HCEC 1CT (cell line): ENCODE data around the gene MRPL28.
A peak's percentile ranks its signal among the peaks of the same experiment; 100 is the strongest.
"Not testable (repeated sequence)": the region's sequence is repeated elsewhere in the genome, so short reads cannot be mapped to it uniquely, and the experiment has no call there.

Experiments
- DNase-seq: peaks from one replicate; pipeline ENCODE4 v3.0.0-alpha.2; 2017

The MRPL28 gene

DNA sequence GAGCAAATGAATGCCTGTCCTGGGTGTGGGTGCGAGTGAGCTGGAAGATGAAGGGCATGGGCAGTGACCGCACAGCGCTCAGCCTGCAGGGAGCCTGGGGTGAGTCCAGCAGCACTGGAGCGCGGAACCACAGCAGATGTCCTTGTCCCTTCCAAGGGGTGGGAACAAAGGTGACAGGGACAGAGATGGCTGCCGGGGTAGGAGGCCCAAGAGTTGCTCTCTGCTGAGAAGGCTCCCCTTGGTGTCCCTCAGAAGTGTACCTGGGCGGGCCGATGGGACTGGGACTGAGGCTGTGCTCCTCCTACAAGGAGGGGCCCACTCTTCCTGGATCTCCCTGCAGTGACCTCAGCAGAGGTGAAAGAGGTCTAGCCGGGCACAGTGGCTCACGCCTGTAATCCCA, 19.0 kb upstream of the MRPL28 start:
- no peak for DNase-seq

DNA sequence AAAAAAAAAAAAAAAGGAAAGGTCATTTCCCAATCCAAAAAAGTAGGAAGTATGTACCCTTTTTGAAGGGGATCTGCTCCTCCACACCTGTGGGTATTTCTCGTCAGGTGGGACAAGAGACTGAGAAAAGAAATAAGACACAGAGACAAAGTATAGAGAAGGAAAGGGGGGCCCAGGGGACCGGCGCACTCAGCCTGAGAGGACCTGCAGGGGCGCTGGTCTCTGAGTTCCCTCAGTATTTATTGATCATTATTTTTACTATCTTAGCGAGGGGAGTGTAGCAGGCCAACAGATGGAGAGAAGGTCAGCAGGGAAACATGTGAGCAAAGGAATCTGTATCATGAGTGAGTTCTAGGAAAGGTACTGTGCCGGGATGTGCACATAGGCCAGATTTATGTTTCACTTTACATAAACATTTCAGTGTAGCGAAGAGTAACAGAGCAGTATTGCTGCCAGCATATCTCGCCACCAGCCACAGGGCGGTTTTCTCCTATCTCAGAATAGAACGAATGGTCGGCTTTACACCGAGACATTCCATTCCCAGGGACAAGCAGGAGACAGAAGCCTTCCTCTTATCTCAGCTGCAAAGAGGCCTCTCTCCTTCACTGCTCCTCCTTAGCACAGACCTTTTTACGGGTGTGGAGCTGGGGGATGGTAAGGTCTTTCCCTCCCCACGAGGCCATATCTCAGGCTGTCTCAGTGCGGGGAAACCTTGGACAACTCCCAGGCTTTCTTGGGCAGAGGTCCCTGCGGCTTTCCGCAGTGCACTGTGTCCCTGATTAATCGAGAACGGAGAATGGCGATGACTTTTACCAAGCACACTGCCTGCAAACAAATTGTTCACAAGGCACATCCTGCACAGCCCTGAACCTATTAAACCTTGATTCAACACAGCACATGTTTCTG, 17.7 kb upstream of the MRPL28 start:
- not testable (repeated sequence) for DNase-seq

DNA sequence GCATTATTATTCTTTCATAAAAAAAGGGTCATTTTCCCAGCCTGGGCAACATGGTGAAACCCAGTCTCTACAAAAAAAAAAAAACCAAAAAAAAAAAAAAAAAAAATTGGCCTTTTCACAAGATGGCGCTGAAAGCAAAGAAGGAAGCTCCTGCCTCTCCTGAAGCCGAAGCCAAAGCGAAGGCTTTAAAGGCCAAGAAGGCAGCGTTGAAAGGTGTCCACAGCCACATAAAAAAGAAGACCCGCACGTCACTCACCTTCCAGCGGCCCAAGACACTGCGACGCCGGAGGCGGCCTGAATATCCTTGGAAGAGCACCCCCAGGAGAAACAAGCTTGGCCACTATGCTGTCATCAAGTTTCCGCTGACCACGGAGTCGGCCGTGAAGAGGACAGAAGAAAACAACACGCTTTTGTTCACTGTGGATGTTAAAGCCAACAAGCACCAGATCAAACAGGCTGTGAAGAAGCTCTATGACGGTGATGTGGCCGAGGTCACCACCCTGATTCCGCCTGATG, 16.4 kb upstream of the MRPL28 start:
- DNase-seq: no peak

DNA sequence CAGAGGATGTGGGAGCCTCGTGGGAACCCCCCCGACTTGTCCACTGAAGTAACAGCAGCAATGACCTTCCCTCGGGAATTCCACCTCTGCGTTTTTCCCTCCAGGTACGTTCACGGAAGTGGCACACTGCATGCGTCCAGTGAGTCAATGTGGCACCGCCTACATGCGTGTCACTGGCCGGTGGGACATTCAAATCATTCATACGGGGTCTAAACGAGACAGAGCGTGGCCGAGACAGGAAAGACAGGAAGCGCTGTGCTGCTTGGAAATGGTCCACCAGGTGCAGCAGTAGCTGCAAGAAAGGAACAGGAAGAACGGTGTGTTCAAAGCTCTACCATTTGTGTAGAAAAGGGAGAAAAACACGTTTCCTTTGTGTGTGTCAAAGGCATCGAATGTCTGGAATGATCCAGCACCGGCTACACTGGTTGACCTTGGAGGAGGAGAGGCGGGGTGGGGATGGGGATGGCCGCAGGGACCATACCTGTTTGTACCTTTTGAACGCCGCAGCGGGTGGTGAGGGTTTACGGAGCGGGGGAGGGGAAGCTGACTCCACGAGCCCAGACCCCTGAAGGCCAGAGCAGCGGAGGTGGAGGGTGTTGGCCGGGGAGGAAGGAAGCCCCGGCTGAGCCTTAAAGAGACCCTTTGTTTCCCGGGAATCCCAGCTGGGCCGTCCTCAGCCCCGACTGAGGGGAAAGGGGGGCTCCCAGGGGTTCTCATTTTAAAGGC, 13.2 kb upstream of the MRPL28 start:
- no peak for DNase-seq

DNA sequence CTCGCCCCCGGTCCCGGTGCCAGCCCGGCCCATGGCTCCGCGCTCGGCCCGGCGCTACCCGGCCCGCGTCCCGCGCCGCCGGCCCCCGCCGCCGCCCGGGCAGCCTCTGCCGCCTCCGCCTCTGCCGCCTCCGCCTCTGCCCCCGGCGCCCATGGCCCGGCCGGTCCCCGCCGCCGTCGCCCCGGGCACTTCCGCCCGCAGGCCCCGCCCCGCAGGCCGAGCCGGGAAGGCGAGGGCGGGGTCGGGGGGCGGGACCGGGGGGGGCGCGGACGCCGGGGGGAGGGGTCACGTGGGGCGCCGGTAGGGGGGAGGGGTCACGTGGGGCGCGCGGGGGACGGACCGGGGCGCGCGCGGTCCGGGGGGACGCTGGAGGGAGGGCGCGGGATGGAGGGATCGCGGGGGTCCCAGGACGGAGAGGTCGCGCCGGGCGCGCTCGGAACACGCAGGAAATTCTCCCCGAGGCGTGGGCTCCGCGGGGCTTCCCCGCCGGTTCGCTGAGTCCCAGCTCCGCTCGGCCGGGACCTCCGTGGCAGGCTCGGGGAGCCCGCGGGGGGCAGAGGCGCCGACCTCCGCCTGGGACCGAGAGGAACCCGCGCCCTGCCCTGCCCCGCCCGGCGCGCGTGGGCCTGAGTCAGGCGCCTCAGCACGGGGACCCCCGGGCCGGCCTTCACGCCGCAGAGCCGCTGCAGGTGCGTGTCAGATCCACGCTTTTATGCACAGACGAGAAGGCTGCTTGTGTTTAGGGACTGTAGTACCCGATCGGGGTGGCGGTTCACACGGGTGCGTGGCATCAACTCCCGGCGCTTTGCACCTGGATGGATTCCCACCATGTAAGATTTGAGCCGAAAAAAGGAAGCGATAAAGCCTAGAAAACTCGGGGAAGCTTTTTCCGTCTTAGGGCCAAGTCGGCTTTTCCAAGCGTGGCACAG, 11.7 kb upstream of the MRPL28 start, which contains the start of gene PGAP6:
TSS of gene PGAP6 (minus strand) at position 190 of the 929 bp plus-strand sequence. CDS start at position 33, 157 bp downstream.
- peak; percentile 59 for DNase-seq

DNA sequence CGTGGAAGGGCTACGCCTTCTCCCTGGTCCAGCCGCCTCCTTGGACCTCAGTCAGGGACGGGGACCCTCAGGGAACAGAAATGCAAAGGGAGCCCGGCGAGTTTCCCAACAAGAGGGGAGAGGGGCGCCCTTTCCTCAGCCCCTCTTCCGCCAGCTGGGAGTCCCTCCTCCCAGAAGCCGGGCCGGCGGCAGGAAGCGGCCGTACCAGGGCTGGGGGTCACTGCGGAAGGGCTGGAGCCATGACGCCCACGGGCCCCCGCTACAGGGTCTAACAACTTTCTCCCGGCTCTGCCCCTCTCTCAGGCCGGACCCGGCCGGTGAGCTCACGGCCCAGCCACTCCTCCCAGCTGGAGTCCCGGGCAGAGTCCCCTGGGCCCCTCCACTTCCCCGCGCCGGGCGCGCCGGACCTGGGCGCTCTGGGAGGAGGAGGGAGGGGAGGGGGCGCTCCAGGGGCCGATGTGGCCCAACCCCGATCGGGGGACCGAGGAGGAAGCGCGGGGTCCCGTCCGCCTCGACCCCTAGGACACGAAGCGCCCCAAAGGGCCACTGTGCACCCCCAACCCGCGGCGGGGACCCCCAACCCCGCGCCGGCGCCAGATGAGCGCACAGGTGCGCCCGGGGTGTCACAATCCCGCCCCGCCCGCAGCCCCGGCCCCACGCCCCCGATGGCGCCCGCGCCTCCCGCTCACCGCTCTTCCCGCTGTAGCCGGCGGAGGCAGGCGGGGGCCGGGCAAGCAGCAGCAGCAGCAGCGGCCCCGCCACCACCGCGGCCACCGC, 10.9 kb upstream of the MRPL28 start:
- DNase-seq: peak; percentile 18

DNA sequence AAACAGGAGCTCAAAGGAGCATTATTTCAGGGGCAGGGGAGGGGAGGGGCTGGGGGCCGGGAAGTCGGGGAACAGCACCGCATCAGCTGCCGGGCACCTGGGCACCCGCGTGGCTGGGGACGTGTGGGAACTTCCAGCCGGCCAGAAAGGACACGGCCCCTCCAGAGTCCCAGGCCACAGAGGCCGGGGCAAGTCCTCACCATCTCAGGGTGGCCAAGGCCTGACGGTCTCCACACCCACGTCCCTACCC, 10.3 kb upstream of the MRPL28 start:
- DNase-seq: no peak

DNA sequence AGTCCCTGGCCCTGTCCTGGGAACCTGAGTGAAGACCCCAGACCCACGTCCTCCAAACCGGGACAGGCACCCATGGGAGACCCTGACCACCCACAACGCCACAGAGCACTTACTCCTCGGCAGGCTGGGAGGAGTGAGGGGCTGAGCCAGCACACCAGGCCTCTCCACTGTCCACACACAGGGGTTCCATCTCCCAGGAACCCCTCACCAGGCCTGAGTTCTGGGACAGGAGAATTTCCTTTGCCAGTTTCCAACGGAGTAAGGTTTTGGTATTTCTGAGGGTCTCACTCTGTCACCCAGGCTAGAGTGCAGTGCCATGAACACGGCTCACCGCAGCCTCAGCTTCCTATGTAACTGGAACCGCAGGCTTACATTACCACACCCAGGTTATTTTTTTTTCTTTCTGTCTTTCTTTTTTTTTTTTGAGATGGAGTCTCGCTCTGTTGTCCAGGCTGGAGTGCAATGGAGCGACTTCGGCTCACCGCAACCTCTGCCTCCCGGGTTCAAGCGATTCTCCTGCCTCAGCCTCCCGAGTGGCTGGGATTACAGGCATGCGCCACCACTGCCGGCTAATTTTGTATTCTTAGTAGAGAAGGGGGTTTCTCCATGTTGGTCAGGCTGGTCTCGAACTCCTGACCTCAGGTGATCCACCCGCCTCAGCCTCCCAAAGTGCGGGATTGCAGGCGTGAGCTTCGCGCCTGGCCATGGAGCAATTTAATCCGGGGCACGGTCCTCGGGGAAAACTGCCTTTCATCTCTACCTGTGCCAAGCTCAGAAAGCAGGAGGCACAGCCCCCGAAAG, 9.8 kb upstream of the MRPL28 start:
- no peak for DNase-seq

DNA sequence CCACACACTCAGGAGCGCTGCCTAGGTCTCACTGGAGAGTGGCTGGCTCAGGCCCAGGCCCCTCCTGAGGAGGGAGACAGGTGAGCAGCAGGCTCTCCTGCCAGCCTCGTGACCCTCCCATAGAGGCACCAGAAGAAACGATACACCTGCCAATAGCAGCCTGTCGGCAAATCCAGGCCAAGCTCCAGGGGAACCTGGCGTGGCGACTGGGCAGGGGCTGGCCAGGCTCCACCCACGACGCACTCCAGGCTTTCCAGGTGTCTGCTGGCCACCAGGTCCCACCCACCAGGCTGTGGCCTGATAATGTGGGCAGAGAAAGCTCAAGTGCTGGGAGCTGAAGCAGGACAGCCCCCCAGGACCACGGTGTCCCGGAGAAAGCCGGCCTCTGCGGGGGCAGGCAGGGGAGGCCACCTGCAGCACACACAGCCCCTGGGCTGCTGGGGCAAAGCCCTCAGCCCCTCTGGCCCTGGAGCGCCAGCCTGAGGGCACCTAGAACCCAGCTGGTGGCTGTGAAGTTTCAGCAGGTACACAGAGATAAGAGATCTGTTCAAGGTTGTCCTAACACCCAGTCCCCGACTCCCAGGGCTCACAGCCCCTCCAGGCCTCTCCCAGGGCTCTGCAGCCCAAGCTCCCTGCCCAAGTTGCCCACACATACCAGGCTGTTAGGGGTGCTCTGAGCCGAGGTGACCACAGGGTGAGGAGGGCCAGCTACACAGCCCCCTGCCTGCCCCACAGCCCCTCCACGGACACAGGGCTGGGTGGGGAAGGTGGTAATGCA, 9.0 kb upstream of the MRPL28 start:
- DNase-seq: no peak

DNA sequence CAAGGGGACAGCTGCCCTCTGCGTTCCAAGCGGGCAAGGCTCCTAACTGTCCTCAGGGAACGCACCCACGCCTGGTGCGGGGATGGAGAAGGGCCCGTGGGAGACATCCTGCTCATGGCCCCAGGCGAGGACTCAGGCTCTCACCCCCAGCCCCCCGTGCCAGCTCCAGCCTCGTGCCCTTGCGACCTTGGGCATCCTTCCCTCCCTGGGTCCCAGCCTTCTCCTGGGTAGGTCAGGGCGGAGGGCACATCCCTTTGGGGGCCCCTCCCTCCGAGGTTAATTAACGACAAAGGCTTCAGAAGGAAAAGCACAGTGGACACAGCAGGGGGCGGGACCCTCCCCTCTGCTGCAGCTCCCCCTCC, 8.5 kb upstream of the MRPL28 start:
- DNase-seq: no peak

DNA sequence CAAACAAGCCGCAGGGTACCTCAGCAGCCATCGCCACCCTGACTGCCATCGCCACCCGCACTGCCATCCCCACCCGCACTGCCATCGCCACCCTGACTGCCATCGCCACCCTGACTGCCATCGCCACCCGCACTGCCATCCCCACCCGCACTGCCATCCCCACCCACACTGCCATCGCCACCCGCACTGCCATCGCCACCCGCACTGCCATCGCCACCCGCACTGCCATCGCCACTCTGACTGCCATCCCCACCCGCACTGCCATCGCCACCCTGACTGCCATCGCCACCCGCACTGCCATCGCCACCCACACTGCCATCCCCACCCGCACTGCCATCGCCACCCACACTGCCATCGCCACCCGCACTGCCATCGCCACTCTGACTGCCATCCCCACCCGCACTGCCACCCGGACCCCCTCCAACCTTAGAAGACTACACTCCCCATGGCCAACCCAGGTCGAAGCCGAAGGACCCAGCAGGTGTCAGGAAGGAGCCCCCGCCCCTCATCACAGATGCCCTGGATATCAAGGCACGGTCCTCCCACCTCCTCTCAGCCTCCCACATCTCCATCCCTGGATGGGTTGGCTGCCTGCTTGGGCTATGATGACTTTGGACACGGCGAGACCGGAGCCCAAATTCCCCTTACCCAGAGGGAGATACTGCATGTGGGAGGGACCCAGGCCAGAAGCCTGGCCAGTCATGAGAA, 7.9 kb upstream of the MRPL28 start:
- DNase-seq: not testable (repeated sequence)

DNA sequence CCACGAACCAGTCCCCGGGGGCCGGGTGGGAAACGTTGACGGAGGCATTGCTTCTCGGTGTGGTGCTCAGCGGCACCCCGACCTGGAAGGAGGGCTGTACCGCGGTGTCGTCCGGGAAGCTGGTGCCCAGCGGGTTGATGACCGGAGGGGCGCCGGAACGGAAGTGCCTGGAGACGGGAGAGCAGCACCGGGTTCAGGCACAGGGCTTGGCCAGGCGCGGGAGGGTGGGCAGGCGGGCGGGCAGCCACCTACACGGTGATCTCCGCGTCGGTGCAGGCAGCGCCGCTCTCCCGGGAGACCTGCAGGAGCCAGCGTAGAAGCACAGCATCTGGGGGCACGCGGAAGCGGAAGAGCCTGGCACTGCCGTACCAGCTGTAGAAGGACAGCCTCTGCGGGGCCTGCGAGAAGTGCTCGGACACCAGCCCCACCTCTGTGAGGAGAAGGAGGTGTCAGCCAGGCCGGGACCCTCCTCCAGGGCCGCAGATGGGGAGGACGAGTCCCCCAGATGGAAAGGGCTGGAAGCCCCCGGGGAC, 7.1 kb upstream of the MRPL28 start:
- DNase-seq: no peak

DNA sequence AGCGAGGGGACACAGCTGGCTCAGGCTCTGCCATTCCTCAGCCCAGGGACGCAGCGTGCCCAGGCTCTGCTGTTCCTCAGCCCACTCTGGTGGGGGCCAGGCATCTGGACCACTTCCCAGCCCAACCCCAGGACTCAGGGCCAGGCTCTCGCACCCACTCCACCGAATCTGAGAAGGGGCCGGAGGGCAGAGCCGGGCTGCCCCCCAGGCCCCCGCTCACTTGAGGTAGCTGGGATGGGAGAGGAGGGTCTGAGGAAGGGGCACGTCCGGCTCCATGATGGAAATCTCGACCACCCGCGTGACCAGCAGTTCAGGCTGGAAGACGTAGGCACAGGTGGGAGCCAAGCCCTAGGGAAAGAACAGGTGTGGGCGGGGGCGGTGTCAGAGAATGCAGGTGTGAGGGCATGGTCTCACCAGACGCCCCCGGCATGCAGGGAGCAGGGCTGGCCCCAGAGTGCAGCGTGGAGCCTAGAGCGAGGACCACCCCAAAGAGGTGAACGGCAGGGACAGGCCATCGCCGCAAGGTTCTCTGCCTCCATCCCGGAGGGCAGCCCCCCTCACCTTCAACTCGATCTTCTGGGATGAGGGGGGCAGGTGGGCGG, 6.6 kb upstream of the MRPL28 start:
- no peak for DNase-seq

DNA sequence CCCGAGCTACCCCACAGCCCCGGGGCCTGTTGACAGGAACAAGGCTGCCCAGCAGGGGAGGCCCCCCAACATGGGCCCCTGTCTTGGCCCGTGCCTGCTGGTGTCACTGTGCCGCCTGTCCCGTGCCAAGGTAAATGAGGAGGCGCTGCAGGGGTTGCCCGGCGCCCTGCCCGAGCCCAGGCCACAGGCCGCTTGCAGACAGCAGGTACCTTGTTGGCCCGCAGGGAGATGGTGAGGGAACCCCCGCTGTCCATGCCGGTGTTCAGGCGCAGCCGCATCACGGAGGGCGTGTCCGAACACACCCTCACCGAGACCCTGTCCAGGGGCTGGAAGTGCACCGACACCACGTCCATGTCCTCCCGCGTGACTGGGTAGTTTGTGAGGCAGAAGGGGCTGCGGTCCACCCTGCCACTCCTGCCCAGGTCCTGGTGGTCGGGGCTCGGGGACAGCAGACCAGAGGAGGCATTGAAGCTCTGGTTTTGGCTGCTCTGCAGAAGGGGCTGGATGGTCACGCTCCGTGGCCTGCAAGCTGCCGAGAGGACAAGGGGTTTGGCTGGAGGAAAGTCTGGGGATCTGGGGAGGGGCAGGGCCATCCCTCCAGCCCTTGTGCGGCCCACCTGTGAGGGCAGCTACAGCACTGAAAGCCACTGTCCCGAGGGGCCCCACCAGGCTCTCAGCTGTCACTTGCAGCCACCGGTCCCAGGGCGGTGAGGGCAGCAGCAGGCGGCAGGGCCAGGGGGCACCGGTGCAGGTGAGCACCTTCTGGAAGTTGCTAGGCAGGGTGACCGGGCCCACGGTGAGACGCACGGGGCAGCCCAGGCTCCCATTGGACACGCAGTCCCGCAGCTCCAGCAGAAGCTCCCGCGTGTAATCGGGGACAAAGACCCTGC, 5.8 kb upstream of the MRPL28 start:
- no peak for DNase-seq

DNA sequence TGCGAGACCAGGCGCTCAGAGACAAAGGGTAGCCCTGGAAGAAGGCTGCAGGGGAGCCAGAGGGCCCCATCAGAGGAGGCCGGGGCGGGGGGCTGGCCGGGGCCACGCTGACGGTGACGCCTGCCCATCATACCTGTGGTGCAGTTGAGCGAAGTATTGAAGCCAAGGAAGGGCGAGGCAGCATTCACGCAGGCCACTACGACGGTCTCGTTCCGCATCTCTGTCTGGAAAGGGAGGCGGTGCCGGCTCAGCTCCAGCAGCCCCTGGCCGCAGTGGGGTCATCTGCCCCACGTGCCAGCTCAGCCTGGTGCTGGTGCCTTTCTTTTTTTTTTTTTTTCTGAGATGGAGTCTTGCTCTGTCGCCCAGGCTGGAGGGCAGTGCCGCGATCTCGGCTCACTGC, 4.9 kb upstream of the MRPL28 start:
- DNase-seq: no peak

DNA sequence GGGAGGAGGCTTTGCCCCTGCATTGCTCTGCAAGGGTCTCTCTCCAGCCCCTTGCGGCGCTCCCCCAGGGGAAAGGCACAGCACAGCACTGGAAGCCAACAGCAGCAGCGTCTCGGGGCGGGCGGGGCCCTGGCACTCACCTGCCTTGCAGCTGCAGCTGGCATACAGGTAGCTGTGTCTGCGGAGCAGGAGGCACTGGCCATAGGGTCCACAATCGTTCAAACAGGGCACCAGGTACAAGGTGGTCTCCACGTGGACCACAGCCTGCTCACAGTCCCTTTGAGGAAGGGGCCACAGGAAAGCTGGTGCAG, 4.2 kb upstream of the MRPL28 start:
- no peak for DNase-seq

DNA sequence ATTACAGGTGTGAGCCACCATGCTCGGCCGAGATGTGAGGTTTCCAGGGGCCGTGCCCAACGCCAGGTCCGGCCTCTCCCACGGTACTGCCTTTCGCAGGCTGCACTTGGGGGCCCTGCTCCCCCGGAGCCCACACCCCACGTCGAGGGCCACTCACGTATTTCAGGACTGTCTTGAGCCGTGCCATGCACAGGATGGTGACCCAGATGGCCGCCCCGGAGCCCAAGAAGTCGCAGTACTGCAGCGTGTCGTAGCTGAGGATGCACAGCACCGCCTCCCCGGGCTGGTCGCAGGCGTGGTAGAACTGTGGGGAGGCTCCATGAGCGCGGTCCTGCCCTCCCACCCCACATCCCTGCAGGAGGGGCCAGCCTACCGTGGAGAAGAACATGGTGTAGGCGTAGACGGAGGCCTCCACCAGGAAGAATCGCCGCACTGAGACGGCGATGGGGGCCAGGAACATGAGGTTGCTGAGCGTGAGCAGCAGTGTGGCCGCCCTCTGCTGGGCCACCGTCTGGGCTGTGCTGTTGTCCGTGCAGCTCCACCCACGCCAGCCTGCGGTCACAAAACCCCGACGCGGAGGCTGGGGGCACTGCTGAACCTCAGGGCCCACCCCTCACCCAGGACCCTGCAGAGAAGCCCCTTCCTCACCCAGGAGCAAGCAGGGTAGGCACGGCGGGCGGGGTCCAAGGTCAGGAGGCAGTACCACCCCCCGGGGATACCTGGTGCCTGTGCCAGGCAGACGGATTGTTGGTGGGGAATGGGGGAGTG, 3.7 kb upstream of the MRPL28 start:
- DNase-seq: no peak
